ENCODE data around the gene LONP1.

DNA sequence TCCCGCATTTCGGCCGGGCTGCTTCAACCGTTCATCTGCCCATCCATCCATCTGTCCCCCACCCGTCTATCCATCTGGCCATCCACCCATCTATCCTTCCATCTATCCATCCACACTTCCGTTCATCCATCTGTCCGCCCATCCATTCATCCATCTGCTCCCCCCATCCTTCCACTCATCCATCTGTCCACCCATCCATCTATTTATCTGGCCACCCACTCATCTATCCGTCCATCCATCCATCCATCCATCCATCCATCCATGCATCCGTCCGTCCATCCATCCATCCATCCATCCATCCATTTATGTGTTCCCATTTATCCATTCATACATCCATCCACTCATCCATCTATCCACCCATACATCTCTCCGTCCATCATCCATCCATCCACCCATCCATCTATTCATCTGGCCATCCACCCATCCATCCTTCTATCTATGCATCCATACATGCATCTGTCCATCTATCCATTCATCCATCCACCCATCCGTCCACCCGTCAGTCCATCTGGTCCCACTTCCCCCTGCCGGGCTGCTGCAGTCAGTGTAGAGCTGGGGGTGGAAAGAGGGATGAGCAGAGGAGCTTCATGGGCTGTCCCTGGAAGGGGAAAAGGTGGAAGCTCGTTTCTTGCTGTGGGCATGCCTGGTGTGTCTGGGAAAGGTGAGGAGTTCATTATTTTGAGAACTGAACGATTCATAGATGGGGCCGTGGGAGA, 38.4 kb downstream of the LONP1 start:
- no peak for TF ChIP-seq POLR2A (IDR thresholded peaks at IDR 0.05)
- TF ChIP-seq, protein P1, sequence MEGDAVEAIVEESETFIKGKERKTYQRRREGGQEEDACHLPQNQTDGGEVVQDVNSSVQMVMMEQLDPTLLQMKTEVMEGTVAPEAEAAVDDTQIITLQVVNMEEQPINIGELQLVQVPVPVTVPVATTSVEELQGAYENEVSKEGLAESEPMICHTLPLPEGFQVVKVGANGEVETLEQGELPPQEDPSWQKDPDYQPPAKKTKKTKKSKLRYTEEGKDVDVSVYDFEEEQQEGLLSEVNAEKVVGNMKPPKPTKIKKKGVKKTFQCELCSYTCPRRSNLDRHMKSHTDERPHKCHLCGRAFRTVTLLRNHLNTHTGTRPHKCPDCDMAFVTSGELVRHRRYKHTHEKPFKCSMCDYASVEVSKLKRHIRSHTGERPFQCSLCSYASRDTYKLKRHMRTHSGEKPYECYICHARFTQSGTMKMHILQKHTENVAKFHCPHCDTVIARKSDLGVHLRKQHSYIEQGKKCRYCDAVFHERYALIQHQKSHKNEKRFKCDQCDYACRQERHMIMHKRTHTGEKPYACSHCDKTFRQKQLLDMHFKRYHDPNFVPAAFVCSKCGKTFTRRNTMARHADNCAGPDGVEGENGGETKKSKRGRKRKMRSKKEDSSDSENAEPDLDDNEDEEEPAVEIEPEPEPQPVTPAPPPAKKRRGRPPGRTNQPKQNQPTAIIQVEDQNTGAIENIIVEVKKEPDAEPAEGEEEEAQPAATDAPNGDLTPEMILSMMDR (IDR thresholded peaks at IDR 0.05): no peak

Measured in uterus (tissue), 2 donors.